ENCODE data around the gene SLC35E3.
"Not testable (repeated sequence)": the region's sequence is repeated elsewhere in the genome, so short reads cannot be mapped to it uniquely, and the experiment has no call there.

SLC35E3 gene

DNA sequence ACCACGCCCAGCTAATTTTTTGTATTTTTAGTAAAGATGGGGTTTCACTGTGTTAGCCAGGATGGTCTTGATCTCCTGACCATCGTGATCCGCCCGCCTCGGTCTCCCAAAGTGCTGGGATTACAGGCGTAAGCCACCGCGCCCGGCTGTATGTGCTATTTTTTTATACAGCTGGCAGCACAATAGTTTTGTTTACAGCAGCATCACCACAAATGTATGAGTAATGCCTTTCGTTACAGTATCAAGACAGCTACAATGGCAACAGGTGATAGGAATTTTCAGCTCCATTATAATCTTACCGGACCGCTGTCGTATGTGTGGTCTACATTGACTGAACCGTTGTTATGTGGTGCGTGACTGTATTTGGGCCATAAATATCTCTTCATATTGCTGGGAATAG, 50.4 kb downstream of the SLC35E3 start:
- DNase-seq, result no peak

DNA sequence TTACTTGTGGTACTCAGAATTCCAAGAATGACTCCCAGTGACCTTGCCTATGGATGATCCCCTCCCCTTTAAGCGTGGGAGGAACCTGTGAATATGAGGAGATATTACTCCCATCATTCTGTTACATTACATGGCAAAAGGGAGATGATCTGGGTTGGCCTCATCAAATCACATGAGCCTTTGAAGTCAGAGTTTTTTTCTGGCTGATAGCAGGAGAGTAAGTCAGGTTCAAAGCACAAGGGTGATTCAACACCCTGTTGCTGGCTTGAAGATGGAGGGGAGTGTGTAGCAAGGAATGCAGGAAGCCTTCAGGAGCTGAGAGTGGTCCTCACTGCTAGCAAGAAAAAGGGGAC, 52.9 kb downstream of the SLC35E3 start:
- DNase-seq, result no peak

DNA sequence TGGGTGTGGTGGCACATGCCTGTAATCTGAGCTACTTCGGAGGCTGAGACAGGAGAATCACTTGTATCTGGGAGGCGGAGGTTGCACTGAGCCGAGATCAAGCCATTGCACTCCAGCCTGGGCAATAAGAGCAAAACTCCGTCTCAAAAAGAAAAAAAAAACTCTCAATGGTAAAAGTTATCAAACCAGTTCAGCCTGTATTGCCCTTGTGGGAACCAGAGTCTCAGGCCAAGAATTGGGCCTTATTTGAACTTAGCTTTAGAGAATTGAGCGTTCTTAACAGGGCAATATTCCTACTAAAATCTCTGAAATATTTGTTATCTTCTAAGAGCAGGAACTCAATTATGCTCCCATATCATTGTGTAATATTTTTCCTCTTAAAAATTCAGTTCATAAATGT, 54.3 kb downstream of the SLC35E3 start:
- DNase-seq, result no peak

DNA sequence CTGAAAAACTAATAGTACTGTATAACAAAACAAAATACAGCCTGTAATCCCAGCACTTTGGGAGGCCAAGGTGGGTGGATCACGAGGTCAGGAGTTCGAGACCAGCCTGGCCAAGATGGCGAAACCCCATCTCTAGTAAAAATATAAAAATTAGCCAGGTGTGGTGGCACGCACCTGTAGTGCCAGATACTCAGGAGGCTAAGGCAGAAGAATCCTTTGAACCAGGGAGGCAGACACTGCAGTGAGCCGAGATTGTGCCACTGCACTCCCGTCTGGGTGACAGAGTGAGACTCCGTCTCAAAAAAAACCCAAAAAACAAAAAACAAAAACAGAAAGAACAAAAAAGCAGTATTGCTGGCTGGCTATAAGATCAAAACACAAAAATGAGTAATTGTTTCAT, 55.1 kb downstream of the SLC35E3 start:
- not testable (repeated sequence) for DNase-seq

DNA sequence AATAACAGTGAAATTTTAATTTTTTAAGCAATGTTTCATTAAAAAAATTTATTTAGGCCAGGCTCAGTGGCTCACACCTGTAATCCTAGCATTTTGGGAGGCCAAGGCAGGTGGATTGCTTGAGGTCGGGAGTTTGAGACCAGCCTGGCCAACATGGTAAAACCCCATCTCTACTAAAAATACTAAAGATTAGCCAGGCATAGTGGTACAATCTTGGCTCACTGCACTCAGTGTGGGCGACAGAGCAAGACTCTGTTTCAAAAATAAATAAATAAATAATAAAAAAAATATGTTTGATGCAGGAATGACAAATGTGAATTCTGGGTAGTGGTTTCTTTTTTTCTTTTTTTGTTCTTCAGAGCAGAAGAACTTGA, 56.4 kb downstream of the SLC35E3 start:
- DNase-seq, result not testable (repeated sequence)

DNA sequence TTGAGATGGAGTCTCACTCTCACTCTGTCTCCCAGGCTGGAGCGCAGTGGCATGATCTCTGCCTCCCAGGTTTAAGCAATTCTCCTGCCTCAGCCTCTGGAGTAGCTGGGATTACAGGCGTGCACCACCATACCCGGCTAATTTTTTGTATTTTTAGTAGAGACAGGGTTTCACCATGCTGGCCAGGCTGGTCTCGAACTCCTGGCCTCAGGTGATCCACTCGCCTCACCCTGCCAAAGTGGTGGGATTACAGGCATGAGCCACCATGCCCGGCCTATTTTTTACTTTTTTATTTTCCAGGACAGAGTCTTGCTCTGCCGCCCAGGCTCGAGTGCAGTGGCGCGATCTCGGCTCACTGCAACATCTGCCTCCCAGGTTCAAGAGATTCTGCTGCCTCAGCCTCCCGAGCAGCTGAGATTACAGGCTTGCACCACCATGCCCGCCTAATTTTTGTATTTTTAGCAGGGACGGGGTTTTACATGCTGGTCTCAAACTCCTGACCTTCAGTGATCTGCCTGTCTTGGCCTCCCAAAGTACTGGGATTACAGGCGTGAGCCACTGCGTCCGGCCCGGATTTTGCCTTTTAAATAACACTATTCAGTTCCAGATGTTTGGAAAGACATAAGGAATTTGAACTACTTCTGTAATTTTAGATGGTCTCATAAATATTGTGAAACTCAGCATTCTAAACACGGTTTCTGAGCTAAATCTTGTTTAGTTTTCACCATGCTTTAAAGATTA, 57.1 kb downstream of the SLC35E3 start:
- not testable (repeated sequence) for DNase-seq

DNA sequence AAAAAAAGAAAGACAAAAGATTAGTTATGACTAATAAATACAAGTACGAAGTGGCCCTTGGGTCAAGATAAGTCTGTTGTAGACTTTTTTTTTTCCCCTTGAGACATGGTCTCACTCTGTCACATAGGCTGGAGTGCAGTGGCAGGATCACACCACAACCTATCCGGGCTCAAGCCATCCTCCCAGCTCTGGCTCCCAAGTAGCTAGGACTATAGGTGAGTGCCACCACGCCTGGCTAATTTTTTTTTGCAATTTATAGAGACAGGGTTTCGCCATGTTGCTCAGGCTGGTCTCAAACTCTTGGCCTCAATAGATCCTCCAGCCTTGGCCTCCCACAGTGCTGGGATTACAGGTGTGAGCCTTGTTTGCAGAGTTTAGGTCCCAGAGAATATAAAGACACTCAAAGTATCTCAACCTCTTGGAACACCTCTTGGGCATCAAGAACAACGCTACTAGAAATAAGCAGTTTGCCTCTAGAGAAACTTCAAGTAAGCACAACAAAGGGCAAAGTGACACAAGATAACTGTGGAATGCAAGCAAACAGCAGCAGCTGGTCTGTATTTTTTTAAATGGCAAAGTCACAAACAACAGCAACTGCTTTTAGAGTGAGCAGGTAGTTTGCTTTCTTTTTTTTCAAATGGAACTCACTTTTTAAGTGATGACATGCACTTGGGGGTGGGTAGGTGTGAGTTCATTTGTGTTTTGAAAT, 58.1 kb downstream of the SLC35E3 start:
- no peak for DNase-seq

DNA sequence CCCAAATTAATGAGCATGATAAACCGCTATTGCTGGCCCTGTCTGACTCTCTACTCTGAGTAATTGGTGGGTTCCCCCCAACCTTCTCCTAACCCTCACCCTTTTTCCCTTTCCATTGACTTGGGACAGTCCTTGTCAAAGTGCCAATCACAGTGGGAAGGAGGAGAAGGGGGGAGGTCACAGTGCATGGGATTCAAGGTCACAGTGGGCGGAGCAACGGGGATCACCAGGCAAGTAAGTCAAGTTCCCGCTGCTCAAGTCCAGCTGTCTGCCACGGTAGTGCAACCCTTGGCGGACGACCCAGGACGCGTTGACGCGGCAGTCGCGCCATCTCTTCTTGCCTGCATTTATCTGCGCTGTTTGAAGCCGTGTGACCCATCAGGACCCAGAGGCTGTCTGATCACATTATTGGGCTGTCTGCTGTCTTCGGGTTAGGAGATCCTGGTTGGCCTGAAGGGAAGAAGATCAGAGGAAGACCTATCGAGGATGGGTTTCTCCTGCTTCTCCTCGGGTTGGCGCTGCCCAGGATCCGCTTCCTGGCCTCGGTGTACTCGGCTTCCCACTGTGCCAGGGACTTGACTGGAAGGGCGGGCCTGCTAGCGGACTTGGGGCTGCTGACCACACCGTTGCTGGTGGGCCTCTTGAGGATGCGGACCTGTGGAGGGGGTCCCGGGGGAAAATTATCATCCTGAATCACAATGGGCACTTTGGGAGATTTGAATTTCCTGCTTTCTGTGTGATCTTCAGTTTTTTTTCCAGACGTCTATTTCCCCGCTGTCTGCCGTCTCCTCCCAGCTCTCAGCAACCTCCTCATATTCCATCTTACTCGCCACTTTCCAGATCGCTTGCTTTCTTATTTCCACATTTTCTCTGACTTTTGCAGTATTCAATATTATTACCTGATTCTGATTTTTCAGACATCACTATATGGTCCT, 58.9 kb downstream of the SLC35E3 start:
- no peak for DNase-seq

DNA sequence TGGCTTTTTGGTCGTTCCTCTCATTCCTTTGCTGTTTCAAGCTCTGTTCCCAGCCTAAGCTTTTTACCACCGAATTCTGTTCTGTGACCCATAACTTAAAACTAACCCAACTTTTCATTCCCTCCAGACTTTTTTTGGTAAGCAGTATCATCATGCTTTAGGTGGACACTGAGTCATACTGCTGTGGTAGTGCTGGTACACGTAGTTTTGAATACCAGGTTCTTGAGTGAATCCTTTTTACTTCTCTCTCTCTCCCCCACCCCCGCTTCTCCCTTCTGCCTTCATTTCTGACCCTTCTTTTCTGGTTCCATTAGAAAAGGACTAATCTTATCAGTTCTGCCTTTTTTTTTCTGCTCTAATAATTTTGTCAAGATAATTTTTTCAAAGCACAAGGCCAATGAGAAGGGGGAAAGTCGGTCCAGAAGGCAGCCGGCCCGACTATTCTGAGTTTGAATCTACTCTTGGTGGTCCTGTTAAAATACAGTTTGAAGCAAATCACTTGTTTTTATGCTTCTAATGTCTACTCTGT, 59.7 kb downstream of the SLC35E3 start:
- DNase-seq, result no peak

- no peak for DNase-seq
Measured at GRCh38 chr12:68806488-68807237, 60.7 kb downstream of the SLC35E3 start.

DNA sequence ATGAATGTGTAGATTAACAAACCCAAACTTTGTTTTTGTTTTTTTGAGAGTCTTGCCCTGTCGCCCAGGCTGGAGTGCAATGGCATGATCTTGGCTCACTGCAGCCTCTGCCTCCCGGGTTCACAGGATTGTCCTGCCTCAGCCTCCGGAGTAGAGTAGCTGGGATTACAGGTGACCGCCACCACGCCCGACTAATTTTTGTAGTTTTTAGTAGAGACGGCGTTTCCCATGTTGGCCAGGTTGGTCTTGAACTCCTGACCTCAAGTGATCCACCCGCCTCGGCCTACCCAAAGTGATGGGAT, 61.2 kb downstream of the SLC35E3 start:
- peak in 1 of 2 experiments; percentile 61 for DNase-seq

- DNase-seq, result peak; percentile 85 to 97
Measured at GRCh38 chr12:68807576-68808387, 61.8 kb downstream of the SLC35E3 start, which contains the start of gene MDM2. Gene MDM2 (plus strand): TSS chr12:68808177. CDS start chr12:68808478, 301 bp downstream.

GRCh38 chr12:68808388-68809189, 62.6 kb downstream of the SLC35E3 start:
- peak; percentile 92 to 95 for DNase-seq

- DNase-seq, result no peak
Measured at GRCh38 chr12:68809190-68810026, 63.4 kb downstream of the SLC35E3 start.

GRCh38 chr12:68810027-68810389, 64.0 kb downstream of the SLC35E3 start:
- not testable (repeated sequence) for DNase-seq

GRCh38 chr12:68811573-68811972, 65.6 kb downstream of the SLC35E3 start:
- DNase-seq, result not testable (repeated sequence)

DNA sequence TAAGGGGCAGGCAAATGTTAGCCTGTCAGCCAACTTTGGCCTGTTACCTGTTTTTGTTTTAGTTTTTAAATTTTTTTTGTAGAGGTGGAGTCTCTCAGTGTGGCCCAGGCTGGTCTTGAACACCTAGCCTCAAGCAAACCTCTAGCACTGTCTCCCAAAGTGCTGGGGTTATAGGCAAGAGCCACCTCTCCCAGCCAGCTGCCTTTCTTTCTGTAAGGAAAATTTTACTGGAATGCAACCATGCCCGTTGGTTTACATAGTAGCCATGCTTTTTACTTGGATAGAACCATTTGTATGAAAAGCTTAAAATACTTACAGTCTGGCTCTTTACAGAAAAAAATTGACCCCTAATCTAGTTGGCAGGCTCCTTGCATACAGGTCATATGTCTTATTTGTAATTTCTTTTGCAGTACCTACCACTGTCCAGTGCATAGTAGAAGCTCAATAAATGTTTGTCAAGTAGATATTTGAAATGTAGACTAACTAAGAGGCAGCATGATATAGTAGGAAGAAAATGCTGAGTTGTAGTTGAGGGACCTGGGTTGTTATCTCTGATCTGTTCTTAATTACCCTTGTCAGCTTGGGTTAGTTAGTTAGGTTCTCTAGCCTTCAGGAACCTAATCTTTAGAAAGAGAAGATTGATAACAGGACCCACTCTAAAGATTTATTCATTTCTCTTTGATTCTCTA, 66.7 kb downstream of the SLC35E3 start:
- DNase-seq, result no peak

GRCh38 chr12:68813242-68813593, 67.2 kb downstream of the SLC35E3 start:
- no peak for DNase-seq

GRCh38 chr12:68814490-68815231, 68.7 kb downstream of the SLC35E3 start:
- no peak for DNase-seq
